ENCODE data around the gene CNNM4. TPM values are rescaled to one million over a fixed set of nuclear protein-coding genes. Genes with fewer than 3 reads are reported as not detected.

The CNNM4 gene
- total RNA-seq, 1 experiment from 2014 or later, result 1.7 TPM

- no peak for DNase-seq (ENCODE audit: low read depth, low spot score)
- in situ Hi-C loops (cut with HindIII; ENCODE audit: low pct_unique_long_range_greater_than_20kb, low sequenced_read_pairs), result no loop called here
Measured at GRCh38 chr2:96819128-96819875, 58.6 kb downstream of the CNNM4 start.

DNA sequence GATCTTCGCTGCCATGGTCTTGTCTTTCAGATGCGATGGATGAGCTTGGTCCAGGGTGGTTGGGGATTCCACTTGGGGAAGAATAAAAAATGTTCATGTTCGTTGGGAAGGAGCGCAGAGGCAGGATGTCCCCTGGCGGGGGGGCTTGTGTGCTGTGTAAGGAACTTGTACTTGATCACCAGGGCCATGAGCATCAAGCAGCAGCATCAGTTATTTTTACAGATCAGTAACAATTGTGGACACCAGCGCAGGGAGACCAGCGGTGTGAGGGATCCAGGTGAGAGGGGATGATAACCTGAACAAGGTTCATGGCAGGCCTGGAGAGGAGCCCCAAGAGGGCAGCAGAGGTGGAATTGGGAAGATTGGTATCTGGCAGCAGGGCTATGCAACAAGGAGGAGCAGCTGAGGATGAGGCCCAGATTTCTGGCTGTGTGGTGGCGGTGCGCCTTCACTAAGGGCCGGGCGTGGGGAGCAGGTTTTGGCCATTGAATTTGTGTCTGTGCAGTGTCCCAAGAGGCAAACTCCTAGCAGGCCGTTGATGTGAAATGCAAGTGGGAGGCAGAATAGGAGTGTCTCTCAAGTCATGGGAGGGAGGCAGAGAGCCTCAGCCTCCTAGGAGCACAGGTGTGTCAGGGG, 59.3 kb downstream of the CNNM4 start:
- in situ Hi-C loops (cut with HindIII; ENCODE audit: low pct_unique_long_range_greater_than_20kb, low sequenced_read_pairs), result no loop called here
- no peak for DNase-seq (ENCODE audit: low read depth, low spot score)

DNA sequence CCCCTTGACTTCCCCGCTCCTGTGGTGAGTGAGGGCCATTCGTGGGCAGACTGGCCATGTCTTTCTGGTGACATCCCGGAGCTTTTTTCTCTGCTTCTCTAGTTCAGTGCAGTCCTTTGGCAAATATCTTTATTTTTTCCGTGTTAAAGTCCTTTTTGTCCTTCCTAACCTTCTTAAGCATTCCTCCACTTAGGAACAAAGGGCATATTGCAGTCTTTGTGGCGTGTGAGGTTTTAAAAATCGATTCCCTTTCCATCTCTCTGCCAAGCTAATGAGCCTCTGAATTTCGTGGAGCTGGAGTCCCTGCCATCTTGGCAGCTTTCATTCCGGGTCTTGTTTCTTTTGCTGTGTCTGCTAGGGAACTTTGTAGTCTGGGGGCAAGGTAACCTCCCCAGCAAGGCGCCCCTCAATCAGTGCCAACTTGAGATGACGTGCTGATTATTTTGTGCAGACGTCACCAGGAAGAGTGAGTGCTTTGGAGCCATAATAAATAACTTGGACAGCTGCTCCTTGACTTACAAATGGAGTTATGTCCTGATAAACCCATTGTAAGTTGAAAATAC, 60.5 kb downstream of the CNNM4 start:
- no peak for DNase-seq (ENCODE audit: low read depth, low spot score)
- in situ Hi-C loops (cut with HindIII; ENCODE audit: low pct_unique_long_range_greater_than_20kb, low sequenced_read_pairs), result no loop called here

DNA sequence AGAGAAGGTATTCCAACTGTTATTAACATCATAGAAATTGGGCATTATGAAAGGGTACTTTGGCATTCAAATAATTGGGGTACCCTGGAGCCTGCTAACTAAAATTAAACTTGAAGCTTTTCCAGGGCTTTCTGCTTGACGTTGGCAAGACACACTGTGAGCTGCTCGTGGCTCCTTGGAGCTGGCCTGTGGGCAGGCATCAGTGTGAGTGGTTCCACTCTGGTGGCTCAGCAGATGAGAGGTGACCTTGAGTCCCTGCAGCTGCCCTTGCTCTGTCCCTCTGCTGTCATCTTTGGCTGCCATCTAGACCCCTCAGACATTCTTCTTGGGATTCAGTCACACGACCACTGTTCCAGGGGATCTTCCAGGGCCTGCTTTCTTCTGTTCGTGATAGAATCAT, 62.1 kb downstream of the CNNM4 start:
- no peak for DNase-seq (ENCODE audit: low read depth, low spot score)
- in situ Hi-C loops (cut with HindIII; ENCODE audit: low pct_unique_long_range_greater_than_20kb, low sequenced_read_pairs), result no loop called here

DNA sequence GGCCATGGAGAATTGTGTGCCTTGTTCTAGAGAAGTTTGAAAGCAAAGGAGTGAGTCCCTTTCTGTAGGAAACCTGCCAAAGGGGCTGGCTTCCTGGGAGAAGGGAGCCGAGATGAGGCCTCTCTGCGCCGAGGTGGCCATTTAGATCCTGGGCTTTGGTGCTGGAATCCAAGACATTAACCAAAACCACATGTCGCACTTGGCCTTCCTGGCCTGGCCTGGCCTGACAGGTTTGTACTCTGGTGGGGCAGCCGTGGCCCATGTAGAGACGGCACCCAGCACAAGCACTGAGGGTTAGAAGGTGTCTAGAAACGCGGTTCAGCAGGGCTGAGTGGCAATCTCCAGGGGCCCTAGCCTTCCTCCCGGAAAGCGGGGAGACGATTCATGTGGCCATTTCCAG, 62.5 kb downstream of the CNNM4 start:
- no peak for DNase-seq (ENCODE audit: low read depth, low spot score)
- in situ Hi-C loops (cut with HindIII; ENCODE audit: low pct_unique_long_range_greater_than_20kb, low sequenced_read_pairs), result no loop called here

DNA sequence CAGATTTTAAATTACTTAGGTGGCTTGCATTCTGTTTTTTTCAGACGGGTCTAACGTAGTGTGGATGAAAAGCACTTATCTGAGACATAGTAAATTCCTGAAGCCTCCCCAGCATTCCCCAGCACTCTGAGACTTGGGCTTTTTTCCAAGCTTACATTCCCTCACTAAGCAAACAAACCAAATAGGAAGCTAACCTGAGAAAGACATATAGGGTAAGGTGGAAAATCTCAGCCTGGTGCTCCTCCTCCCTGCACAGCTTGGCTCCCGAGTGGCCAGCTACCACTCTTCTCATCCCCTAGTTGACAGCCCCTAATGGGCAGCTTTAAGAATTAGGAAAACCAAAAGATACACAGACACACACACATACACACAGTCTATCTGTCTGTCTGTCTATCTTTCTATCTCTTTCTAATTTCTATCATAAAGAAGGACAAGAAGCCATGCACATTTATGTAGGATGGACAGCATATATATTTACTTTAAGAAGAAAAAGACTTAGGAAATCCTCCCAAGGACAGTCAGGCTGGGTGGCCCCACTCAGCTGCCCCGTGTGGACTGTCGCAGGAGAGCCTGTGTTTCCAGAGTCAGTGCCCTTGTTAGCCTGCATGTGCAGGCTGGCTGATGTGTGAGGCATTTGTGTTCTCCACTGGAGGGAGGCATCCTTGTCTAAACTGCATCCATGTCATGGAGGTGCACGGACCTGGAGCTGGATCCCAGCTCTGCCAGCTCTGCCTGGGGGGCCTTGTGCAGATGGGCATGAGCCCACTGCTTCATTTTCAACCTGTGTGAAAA, 63.6 kb downstream of the CNNM4 start:
- in situ Hi-C loops (cut with HindIII; ENCODE audit: low pct_unique_long_range_greater_than_20kb, low sequenced_read_pairs), result no loop called here
- no peak for DNase-seq (ENCODE audit: low read depth, low spot score)

- in situ Hi-C loops (cut with HindIII; ENCODE audit: low pct_unique_long_range_greater_than_20kb, low sequenced_read_pairs), result no loop called here
- no peak for DNase-seq (ENCODE audit: low read depth, low spot score)
Measured at GRCh38 chr2:96825057-96825456, 64.4 kb downstream of the CNNM4 start.

DNA sequence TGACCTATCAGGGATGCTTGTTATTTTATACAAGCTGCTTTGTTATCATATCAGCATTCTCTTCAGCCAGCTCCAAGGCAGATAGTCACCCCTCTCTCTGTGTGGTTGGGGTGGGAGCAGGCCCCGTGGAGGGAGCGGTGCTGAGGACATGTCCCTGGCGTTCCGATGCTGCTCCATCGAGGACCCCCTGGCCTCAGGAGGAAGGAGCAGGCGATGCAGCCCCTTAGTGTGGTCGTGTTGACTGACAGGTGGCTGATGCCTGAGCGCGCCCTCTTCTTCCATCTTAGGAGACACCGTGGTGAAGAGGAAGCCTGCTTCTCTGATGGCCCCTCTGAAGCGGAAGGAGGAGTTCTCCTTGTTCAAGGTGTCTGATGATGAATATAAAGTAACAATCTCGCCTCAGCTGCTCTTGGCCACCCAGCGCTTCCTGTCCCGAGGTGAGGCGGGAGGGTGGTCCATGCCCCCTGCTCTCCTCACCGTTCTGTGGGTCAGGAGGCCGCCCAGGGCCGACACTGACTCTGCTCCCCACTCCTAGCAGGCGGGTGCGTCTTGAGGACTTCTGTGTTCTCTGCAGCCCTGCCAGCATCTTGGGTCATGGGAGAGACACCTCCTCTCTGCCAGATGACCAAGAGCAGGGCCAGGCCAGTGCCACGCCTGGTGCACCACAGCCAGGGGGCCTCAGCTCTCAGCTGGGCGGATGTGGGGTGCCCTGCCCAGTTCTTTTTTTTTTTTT, 66.0 kb downstream of the CNNM4 start:
- in situ Hi-C loops (cut with HindIII; ENCODE audit: low pct_unique_long_range_greater_than_20kb, low sequenced_read_pairs), result no loop called here
- no peak for DNase-seq (ENCODE audit: low read depth, low spot score)

- in situ Hi-C loops (cut with HindIII; ENCODE audit: low pct_unique_long_range_greater_than_20kb, low sequenced_read_pairs), result no loop called here
- DNase-seq (ENCODE audit: low read depth, low spot score), result no peak
Measured at GRCh38 chr2:96828436-96828835, 67.7 kb downstream of the CNNM4 start.

DNA sequence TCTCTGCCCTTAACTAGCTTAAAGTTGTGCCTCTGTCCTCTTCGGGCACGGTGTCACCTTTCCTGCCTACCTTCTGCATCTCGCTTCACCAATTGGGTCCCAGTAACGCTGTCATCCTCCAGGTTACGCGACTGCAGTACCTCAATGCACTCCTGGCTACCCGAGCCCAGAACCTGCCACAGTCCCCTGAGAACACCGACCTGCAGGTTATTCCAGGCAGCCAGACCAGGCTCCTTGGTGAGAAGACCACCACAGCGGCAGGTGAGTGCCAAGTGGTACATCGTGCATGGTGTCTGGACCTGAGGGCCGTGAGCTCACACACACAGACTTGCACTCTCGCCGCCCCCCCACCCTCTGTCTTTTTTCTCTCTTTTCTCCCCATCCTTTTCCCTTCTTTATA, 68.2 kb downstream of the CNNM4 start:
- in situ Hi-C loops (cut with HindIII; ENCODE audit: low pct_unique_long_range_greater_than_20kb, low sequenced_read_pairs), result no loop called here

DNA sequence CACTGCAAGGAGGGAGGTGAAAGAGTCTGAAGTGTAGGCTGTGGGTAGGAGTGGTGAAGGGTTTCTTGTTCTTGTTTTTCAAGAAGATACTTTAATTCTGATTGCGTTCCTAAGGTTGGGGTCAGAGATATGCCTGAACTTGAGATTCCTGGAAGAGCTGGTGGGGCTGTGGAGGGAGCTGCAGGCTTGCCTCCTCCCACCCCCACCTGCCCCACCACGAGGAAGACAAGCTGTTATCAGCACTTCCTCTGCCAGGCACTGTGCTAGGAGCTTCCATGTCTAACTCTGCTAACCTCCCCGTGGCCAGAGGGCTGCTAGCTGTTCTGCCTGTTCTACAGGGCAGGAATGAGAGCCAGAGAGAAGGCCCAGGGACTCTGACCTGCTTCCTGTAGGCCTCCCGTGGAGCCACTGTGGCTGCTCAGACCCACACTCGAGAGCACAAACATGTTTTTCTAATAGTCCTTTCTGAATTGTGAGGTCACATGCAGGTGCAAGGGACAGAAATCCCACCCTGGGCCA, 69.4 kb downstream of the CNNM4 start:
- in situ Hi-C loops (cut with HindIII; ENCODE audit: low pct_unique_long_range_greater_than_20kb, low sequenced_read_pairs), result no loop called here

More for the DNA sequence above, 68.2 kb downstream of the CNNM4 start:
- no peak for DNase-seq (ENCODE audit: low read depth, low spot score)

GRCh38 chr2:96831679-96832078, 71.0 kb downstream of the CNNM4 start:
- in situ Hi-C loops (cut with HindIII; ENCODE audit: low pct_unique_long_range_greater_than_20kb, low sequenced_read_pairs), result no loop called here
- no peak for DNase-seq (ENCODE audit: low read depth, low spot score)

More for the DNA sequence above, 69.4 kb downstream of the CNNM4 start:
- no peak for DNase-seq (ENCODE audit: low read depth, low spot score)

DNA sequence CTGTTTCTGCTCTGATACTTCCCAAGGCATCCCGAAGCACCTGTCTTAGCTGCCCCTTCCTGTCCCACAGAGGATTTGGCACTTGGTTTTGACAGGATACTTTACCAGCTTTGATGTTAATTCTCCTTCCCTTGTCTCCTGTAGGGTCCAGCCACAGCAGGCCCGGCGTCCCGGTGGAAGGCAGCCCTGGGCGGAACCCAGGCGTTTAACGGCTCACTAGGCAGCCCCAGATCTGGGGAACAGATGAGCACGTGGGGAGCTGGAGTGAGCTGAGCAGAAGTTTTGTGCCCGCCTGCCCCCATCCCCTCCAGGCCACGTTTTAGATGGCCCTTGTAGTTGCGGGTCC, 71.7 kb downstream of the CNNM4 start:
- no peak for DNase-seq (ENCODE audit: low read depth, low spot score)
- in situ Hi-C loops (cut with HindIII; ENCODE audit: low pct_unique_long_range_greater_than_20kb, low sequenced_read_pairs), result no loop called here

DNA sequence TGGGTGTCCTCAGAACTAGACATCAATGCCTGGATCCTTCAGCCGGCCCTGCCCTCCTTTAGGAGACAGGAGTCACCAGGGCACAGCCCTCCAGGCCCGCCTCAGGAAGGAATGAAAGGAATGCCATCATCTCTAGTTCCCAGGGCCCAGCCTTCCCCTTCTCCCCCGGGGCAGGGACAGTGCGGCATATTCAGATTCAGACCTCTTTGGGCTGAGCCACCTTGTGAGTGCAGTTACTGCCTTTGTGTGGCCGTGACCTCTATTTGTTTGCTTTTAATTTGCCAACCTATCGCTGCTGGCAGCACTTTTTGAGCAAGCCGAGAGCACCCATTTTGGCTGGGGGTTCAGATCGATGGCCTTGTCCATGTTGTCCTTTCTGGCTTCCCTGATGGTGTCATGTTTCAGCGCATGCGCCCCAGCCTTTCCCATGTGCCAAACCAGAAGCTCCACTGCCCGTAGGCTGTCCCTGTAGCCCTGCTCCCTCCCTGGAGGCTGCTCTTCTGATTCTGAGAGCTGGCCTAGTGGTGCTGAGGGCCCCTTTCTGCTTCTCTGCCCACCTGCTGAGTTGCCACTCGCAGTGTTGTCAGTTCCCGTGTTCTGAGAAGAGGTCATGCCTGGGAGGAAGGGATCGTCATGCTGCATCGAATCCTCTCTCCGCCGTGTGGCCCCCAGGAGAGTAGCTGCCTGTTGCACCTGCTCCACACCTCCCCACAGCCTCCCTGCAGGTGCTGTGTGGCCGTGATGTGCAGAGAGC, 72.2 kb downstream of the CNNM4 start:
- in situ Hi-C loops (cut with HindIII; ENCODE audit: low pct_unique_long_range_greater_than_20kb, low sequenced_read_pairs), result no loop called here
- DNase-seq (ENCODE audit: low read depth, low spot score), result no peak

DNA sequence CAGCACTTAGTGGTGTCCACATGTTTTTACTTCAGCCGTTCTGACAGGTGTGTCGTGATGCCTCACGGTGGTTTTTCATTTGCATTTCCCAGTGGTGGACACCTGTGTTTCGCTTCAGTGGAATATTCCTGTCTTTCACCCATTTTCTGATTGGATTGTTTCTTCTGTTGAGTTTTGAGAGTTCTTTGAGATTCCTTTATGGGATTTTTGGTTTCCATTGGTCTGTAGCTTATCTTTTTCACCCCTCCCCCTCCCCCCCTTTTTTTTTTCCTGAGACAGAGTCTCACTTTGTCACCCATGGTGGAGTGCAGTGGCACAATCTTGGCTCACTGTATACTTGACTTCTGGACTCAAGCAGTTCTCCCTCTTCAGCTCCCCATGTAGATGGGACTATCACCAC, 75.1 kb downstream of the CNNM4 start:
- in situ Hi-C loops (cut with HindIII; ENCODE audit: low pct_unique_long_range_greater_than_20kb, low sequenced_read_pairs), result no loop called here
- DNase-seq (ENCODE audit: low read depth, low spot score), result no peak

DNA sequence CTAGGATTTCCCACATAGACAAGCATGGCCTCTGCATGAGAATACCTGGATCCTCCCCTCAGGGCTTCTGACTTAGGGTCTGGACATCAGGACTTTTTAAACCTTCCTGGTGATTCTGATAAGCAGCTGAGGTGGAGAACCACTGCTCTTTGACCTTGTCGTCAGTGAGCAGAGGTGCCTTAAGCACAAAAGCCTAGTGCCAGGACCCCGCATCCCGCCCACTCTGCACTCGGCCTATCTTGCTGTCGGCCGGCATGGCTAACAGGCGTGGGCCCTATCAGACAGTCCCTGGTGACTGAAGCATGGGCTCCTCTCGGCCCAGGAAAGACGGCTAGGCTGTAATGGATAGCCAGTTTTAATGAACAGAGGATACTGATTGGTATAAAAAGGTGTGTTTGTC, 76.9 kb downstream of the CNNM4 start:
- DNase-seq (ENCODE audit: low read depth, low spot score), result no peak
- in situ Hi-C loops (cut with HindIII; ENCODE audit: low pct_unique_long_range_greater_than_20kb, low sequenced_read_pairs), result no loop called here

Data from SK-MEL-5 (cell line).